ENCODE measurements around the gene LRRC4C. TPM values are rescaled to one million over a fixed set of nuclear protein-coding genes. Genes with fewer than 3 reads are reported as not detected.

Gene LRRC4C
- 5.5 and 14.0 TPM in 2 replicates for total RNA-seq (ENCODE audit: low replicate concordance)
- long read RNA-seq, full-length matches to known transcripts: 1 of 4 reads
- long read RNA-seq, partial matches to known transcripts: 0 of 4 reads
- long read RNA-seq, other reads (novel, unspliced or antisense): 3 of 4 reads

GRCh38 chr11:41459465-41460401 lies at the start of gene LRRC4C:
Gene LRRC4C (minus strand): TSS chr11:41459652.
- Mint-ChIP-seq H3K36me3 (no peaks in the 10 kb centered on the region), H3K4me3 (peak within 1 kb of the TSS; percentile 78), H3K4me1 (ENCODE audit: unreplicated experiment) (peaks cover 23% of the 10 kb centered on the region), H3K27me3 (peaks cover 13% of the 10 kb centered on the region), H3K9me3 (no peaks in the 10 kb centered on the region), H3K27ac (no peak within 1 kb of the TSS)
- TF ChIP-seq, protein P1, sequence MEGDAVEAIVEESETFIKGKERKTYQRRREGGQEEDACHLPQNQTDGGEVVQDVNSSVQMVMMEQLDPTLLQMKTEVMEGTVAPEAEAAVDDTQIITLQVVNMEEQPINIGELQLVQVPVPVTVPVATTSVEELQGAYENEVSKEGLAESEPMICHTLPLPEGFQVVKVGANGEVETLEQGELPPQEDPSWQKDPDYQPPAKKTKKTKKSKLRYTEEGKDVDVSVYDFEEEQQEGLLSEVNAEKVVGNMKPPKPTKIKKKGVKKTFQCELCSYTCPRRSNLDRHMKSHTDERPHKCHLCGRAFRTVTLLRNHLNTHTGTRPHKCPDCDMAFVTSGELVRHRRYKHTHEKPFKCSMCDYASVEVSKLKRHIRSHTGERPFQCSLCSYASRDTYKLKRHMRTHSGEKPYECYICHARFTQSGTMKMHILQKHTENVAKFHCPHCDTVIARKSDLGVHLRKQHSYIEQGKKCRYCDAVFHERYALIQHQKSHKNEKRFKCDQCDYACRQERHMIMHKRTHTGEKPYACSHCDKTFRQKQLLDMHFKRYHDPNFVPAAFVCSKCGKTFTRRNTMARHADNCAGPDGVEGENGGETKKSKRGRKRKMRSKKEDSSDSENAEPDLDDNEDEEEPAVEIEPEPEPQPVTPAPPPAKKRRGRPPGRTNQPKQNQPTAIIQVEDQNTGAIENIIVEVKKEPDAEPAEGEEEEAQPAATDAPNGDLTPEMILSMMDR (conservative IDR thresholded peaks at IDR 0.05): no peak
- DNase-seq (ENCODE audit: extremely low spot score, unreplicated experiment): no peak

GRCh38 chr11:41508121-41508520 lies 48.7 kb upstream of the LRRC4C start:
- H3K27ac Mint-ChIP-seq: no peak overlapping the region
- TF ChIP-seq, protein P1 (conservative IDR thresholded peaks at IDR 0.05): no peak
- no peaks in the 10 kb centered on the region for H3K9me3 Mint-ChIP-seq
- no peak overlapping the region for H3K4me3 Mint-ChIP-seq
- H3K27me3 Mint-ChIP-seq: no peaks in the 10 kb centered on the region
- no peak for DNase-seq (ENCODE audit: extremely low spot score, unreplicated experiment)
- H3K36me3 Mint-ChIP-seq: no peaks in the 10 kb centered on the region
- peaks cover 8% of the 10 kb centered on the region for H3K4me1 Mint-ChIP-seq (ENCODE audit: unreplicated experiment)

- H3K4me1 Mint-ChIP-seq (ENCODE audit: unreplicated experiment): peaks cover 13% of the 10 kb centered on the region
- TF ChIP-seq, protein P1 (conservative IDR thresholded peaks at IDR 0.05): no peak
- no peak overlapping the region for H3K27ac Mint-ChIP-seq
- no peak for DNase-seq (ENCODE audit: extremely low spot score, unreplicated experiment)
- no peaks in the 10 kb centered on the region for H3K9me3 Mint-ChIP-seq
- H3K36me3 Mint-ChIP-seq: peaks cover 5% of the 10 kb centered on the region
- peaks cover 8% of the 10 kb centered on the region for H3K27me3 Mint-ChIP-seq
- H3K4me3 Mint-ChIP-seq: no peak overlapping the region
Measured at GRCh38 chr11:41499429-41499828, 40.0 kb upstream of the LRRC4C start.

DNA sequence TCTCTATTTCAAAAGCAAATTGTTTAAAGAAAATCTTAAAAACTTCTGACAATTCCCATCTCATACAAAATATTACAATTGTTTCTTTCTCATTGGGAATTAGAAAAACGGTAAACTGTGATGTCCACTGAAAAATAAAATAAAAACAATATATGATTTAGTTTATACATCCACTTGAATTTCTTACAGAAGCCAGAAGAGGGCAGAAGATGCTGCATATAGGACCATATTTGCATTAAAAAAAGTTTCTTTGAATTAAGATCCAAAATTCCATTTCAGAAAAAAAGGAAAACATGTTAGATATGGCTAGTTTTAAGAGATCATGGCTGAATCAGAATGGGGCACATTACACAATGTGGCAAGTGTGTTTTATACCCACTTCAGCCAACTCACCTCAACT lies 39.3 kb upstream of the LRRC4C start:
- Mint-ChIP-seq H3K4me1 (ENCODE audit: unreplicated experiment) (peaks cover 13% of the 10 kb centered on the region), H3K9me3 (no peaks in the 10 kb centered on the region), H3K27me3 (peaks cover 8% of the 10 kb centered on the region), H3K36me3 (peaks cover 5% of the 10 kb centered on the region), H3K4me3 (no peak overlapping the region), H3K27ac (no peak overlapping the region)
- no peak for DNase-seq (ENCODE audit: extremely low spot score, unreplicated experiment)
- TF ChIP-seq, protein P1 (conservative IDR thresholded peaks at IDR 0.05): peak; percentile 83

DNA sequence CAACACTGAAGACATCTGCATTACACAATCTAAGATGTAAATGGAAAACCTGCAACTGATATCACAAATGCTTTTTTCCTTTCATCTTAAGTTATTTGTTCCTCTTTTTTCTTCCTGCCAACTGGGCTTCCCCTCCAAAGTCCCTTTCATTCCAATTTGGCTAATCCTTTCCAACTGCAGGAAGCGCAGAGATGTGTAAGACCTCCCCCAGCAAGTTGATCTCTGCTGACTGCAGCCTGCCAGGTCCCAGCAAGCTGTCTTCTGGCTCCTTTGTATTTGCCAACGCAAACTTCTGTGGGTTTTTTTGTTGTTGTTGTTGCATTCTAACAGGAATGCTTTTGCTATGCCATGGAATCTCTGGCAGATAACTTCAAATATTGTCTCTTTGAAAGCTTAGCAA lies 38.5 kb upstream of the LRRC4C start:
- no peak overlapping the region for H3K27ac Mint-ChIP-seq

More for the DNA sequence above, 38.5 kb upstream of the LRRC4C start:
- TF ChIP-seq, protein P1 (conservative IDR thresholded peaks at IDR 0.05): no peak
- Mint-ChIP-seq H3K36me3 (peaks cover 5% of the 10 kb centered on the region), H3K4me1 (ENCODE audit: unreplicated experiment) (peaks cover 13% of the 10 kb centered on the region), H3K9me3 (no peaks in the 10 kb centered on the region), H3K27me3 (peaks cover 8% of the 10 kb centered on the region), H3K4me3 (peak overlapping the region; percentile 8)
- DNase-seq (ENCODE audit: extremely low spot score, unreplicated experiment): no peak
